Measurements from ENCODE around the gene SLFN11. TPM values are rescaled to one million over a fixed set of nuclear protein-coding genes. Genes with fewer than 3 reads are reported as not detected.

Gene SLFN11
- total and polyA plus RNA-seq, 9 of the 15 experiments (the other 6 are each of a cell fraction or from before 2014, with no cell fraction given) = 0.04 to 0.21 TPM; not detected in 7

- H3K27ac ChIP-seq (ENCODE audit: extremely low read depth, low read depth, low read length) = no peak overlapping the region
- intact Hi-C loops (cut with micrococcal nuclease) = no loop called here
- H3K9me3 ChIP-seq (replicated peaks; ENCODE audit: control insufficient read depth, insufficient read depth, low read depth, low read length) = no peaks in the 10 kb centered on the region
- ATAC-seq = no peak
- DNase-seq (ENCODE audit: extremely low read depth in 1 of 4, low spot score in 3 of 4) = no peak
- no TSS peak for BruUV-seq (replicated peaks)
- no peak overlapping the region for H3K9ac ChIP-seq (ENCODE audit: insufficient read depth in 1 of 2, low read depth in 2 of 2, low read length in 2 of 2)
- H3K4me2 ChIP-seq (ENCODE audit: insufficient read depth, low read length) = no peak overlapping the region
- FAIRE-seq = no peak
- ChIA-PET POLR2A (no interaction called here), CTCF (ENCODE audit: low intra/inter-chr PET ratio) (no interaction called here)
- in situ Hi-C loops (cut with MboI) = no loop called here
- no peaks in the 10 kb centered on the region for H3K79me2 ChIP-seq (ENCODE audit: control insufficient read depth, insufficient read depth, low read length)
- H3K36me3 ChIP-seq (ENCODE audit: control insufficient read depth, insufficient read depth, low read length) = no peaks in the 10 kb centered on the region
- WGBS (ENCODE audit: insufficient coverage, low coverage, missing lambda C conversion rate) = 0% methylated on average over 3 of the region's 3 CpGs
- H4K20me1 ChIP-seq (replicated peaks; ENCODE audit: control insufficient read depth, insufficient read depth, low read length) = no peaks in the 10 kb centered on the region
- H3K27me3 ChIP-seq (ENCODE audit: control insufficient read depth in 2 of 2, insufficient read depth in 2 of 2, low read length in 2 of 2) = peaks cover 13 to 16% of the 10 kb centered on the region in 2 experiments; a peak in 3 of 5 replicates
- H3K9me1 ChIP-seq (ENCODE audit: control insufficient read depth, insufficient read depth, low read length) = no peaks in the 10 kb centered on the region
- H2AFZ ChIP-seq (ENCODE audit: low read depth, low read length) = no peak overlapping the region
- peaks cover 0 to 8% of the 10 kb centered on the region in 2 experiments; a peak in 2 of 5 replicates for H3K4me1 ChIP-seq (replicated peaks in 1 of 2; ENCODE audit: control insufficient read depth in 2 of 2, insufficient read depth in 2 of 2, low read length in 2 of 2)
- TF ChIP-seq BCOR (IDR thresholded peaks at IDR 0.05) (no peak), ZNF431 (CRISPR knock-in tag; IDR thresholded peaks at IDR 0.05) (no peak), ETS2 (tag; IDR thresholded peaks at IDR 0.05; ENCODE audit: borderline replicate concordance, poor library complexity, severe bottlenecking) (no peak)
- TF ChIP-seq, protein P1, sequence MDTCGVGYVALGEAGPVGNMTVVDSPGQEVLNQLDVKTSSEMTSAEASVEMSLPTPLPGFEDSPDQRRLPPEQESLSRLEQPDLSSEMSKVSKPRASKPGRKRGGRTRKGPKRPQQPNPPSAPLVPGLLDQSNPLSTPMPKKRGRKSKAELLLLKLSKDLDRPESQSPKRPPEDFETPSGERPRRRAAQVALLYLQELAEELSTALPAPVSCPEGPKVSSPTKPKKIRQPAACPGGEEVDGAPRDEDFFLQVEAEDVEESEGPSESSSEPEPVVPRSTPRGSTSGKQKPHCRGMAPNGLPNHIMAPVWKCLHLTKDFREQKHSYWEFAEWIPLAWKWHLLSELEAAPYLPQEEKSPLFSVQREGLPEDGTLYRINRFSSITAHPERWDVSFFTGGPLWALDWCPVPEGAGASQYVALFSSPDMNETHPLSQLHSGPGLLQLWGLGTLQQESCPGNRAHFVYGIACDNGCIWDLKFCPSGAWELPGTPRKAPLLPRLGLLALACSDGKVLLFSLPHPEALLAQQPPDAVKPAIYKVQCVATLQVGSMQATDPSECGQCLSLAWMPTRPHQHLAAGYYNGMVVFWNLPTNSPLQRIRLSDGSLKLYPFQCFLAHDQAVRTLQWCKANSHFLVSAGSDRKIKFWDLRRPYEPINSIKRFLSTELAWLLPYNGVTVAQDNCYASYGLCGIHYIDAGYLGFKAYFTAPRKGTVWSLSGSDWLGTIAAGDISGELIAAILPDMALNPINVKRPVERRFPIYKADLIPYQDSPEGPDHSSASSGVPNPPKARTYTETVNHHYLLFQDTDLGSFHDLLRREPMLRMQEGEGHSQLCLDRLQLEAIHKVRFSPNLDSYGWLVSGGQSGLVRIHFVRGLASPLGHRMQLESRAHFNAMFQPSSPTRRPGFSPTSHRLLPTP (IDR thresholded peaks at IDR 0.05; ENCODE audit: borderline replicate concordance, extremely low read depth, insufficient read length) = no peak
- H3K4me3 ChIP-seq = no peak overlapping the region
Measured at GRCh38 chr17:35371934-35372333, 1.5 kb downstream of the SLFN11 start.

Data from K562 (cell line).